Panc1 (cell line): ENCODE results near the gene SLC12A5. TPM values are rescaled to one million over a fixed set of nuclear protein-coding genes. Genes with fewer than 3 reads are reported as not detected.
"Not testable (repeated sequence)": the region's sequence is repeated elsewhere in the genome, so short reads cannot be mapped to it uniquely, and the experiment has no call there.

Experiments
- ATAC-seq: fragments of 200-7000 bp; cut with Tn5 transposase; 2 replicates; pipeline ENCODE4 v1.9.1; 2020; ENCODE audit warnings: mild to moderate bottlenecking, moderate library complexity
- BruUV-seq: library from RNA; stranded (reverse); fragments of 400-500 nt; replicated peaks from 2 replicates; lab custom pipeline; 2021; lab: Mats Ljungman, UMichigan
- CTCF ChIA-PET: fragments of 300-600 bp; sonication (Branson Sonifier 250); formaldehyde crosslinking; loops from one replicate; lab custom pipeline; 2022; ENCODE audit warnings: antibody characterized with exemption; lab: Charles Lee
- POLR2A ChIA-PET: fragments of 300-600 bp; sonication (Branson Sonifier 250); formaldehyde crosslinking; loops from one replicate; lab custom pipeline; 2022; ENCODE audit warnings: antibody characterized with exemption; lab: Charles Lee
- DNase-seq: peaks from one replicate; pipeline ENCODE4 v3.0.0-alpha.2; 2010; ENCODE audit warnings: low read depth, low spot score
- H3K27ac ChIP-seq: 2 replicates; pipeline ENCODE4 v1.5.1; 2011; ENCODE audit warnings: mild to moderate bottlenecking, low read length, inconsistent platforms
- H3K27me3 ChIP-seq: fragments of 200-500 bp; sonication (Bioruptor generic); 2 replicates; pipeline ENCODE4 v1.6.0; 2014; ENCODE audit warnings: low read length, inconsistent platforms; ENCODE audit not compliant: control insufficient read depth, insufficient read depth
- H3K36me3 ChIP-seq: fragments of 200-500 bp; sonication (Bioruptor generic); 2 replicates; pipeline ENCODE4 v1.5.1; 2014; ENCODE audit warnings: inconsistent platforms, mild to moderate bottlenecking, low read length, moderate library complexity; ENCODE audit not compliant: control insufficient read depth, insufficient read depth
- H3K4me1 ChIP-seq: 2 replicates; pipeline ENCODE4 v1.5.1; 2011; ENCODE audit warnings: inconsistent platforms, mild to moderate bottlenecking, low read length, moderate library complexity; ENCODE audit not compliant: control insufficient read depth, insufficient read depth
- H3K4me3 ChIP-seq, 2 experiments: 2 replicates each; pipeline ENCODE4 v1.5.1; 2011 to 2012; ENCODE audit warnings: low read depth in 2 of 2, low read length in 2 of 2, mild to moderate bottlenecking in 2 of 2, inconsistent platforms in 1 of 2, moderate library complexity in 1 of 2
- H3K9me3 ChIP-seq: fragments of 200-500 bp; sonication (Bioruptor generic); 2 replicates; pipeline ENCODE4 v1.5.1; 2014; ENCODE audit warnings: low read depth, mild to moderate bottlenecking, inconsistent platforms, low read length, moderate library complexity; ENCODE audit not compliant: control insufficient read depth, insufficient read depth
- CTCF ChIP-seq: fragments of 450-650 bp; IDR thresholded peaks from 2 replicates; pipeline ENCODE4 v1.5.1; 2017; ENCODE audit warnings: mild to moderate bottlenecking
- POLR2AphosphoS5 ChIP-seq: IDR thresholded peaks from 2 replicates; pipeline ENCODE4 v1.6.1; 2012; ENCODE audit warnings: mild to moderate bottlenecking, low read depth, low read length, moderate library complexity
- REST ChIP-seq, 2 experiments: IDR thresholded peaks; 2 replicates each; pipeline ENCODE4 v1.6.1; 2011 to 2012; ENCODE audit warnings: low read depth in 2 of 2, control low read depth in 1 of 2, low read length in 1 of 2, mild to moderate bottlenecking in 1 of 2, moderate library complexity in 1 of 2; ENCODE audit not compliant: insufficient read depth in 1 of 2
- SIN3A ChIP-seq: IDR thresholded peaks from 2 replicates; pipeline ENCODE4 v1.6.1; 2012; ENCODE audit warnings: low read depth, mild to moderate bottlenecking, low read length, moderate library complexity, borderline replicate concordance; ENCODE audit not compliant: insufficient read depth
- TCF7L2 ChIP-seq: IDR thresholded peaks from 2 replicates; pipeline ENCODE4 v1.6.1; 2011; ENCODE audit warnings: mild to moderate bottlenecking, low read depth, low read length, inconsistent platforms
- in situ Hi-C: cut with HindIII; loops from 2 replicates; pipeline ENCODE4 v1.10.0; 2016; ENCODE audit warnings: low sequenced_read_pairs, low pct_unique_long_range_greater_than_20kb
- intact Hi-C: fragments of 100-400 bp; cut with micrococcal nuclease; formaldehyde crosslinking; loops from one replicate; pipeline ENCODE4 v1.10.0; 2022; ENCODE audit not compliant: unreplicated experiment
- total RNA-seq: library from RNA; stranded (reverse); gene quantifications from one replicate; pipeline ENCODE4 v1.2.1, GENCODE V29; 2021; ENCODE audit not compliant: unreplicated experiment

SLC12A5 gene
- total RNA-seq, 1 experiment from 2014 or later: 11.8 TPM

GRCh38 chr20:46089417-46090388, 60.7 kb downstream of the SLC12A5 start, which contains the start of gene NCOA5:
Gene NCOA5 (minus strand): TSS chr20:46089962. CDS start chr20:46079424, 10,538 bp downstream.
- in situ Hi-C loops (no loop called here), intact Hi-C loops (loop anchor here (2.0 kb wide), 1 partner anchor 67 kb away; no protein-coding TSS in a partner anchor)
- Histone ChIP-seq H3K27ac (peak within 1 kb of the TSS; percentile 86), H3K4me3 (peak within 1 kb of the TSS; percentile 84 to 92), H3K4me1 (peaks cover 42% of the 10 kb centered on the region), H3K9me3 (no peaks in the 10 kb centered on the region), H3K36me3 (peaks cover 5% of the 10 kb centered on the region; the same call in 1 of the 2 replicates), H3K27me3 (no peaks in the 10 kb centered on the region)
- no TSS peak for BruUV-seq
- ATAC-seq: peak; percentile 96
- DNase-seq: peak; percentile 60
- ChIA-PET POLR2A (no interaction called here), CTCF (interaction anchor here (0.8 to 2.1 kb wide), 2 partner anchors 9 to 67 kb away, joined by 3 to 7 read pairs; no protein-coding TSS in a partner anchor)
- no peak; the same call in 1 of the 2 replicates for TF ChIP-seq TCF7L2
- TF ChIP-seq CTCF: peak; percentile 66
- TF ChIP-seq POLR2AphosphoS5: peak; percentile 91
- peak; percentile 57; the same call in 1 of the 2 replicates for TF ChIP-seq SIN3A
- peak in 1 of 2 experiments; percentile 66; a peak in 1 of 4 replicates for TF ChIP-seq REST (IDR thresholded peaks at IDR 0.05; ENCODE audit: insufficient read depth in 1 of 2, low read depth in 2 of 2, low read length in 1 of 2)

GRCh38 chr20:46091622-46092535, 62.9 kb downstream of the SLC12A5 start:
- in situ Hi-C loops, H3K27ac ChIP-seq: not testable (repeated sequence)
- POLR2A ChIA-PET: interaction anchor here (0.6 kb wide), 1 partner anchor 93 kb away, joined by 3 read pairs; no protein-coding TSS in a partner anchor

More at GRCh38 chr20:46091622-46092535, 62.9 kb downstream of the SLC12A5 start:
- H3K27me3 ChIP-seq, H3K4me3 ChIP-seq, intact Hi-C loops, H3K9me3 ChIP-seq, CTCF ChIA-PET, DNase-seq, H3K36me3 ChIP-seq, ATAC-seq, BruUV-seq: not testable (repeated sequence)
- H3K4me1 ChIP-seq: peaks cover 21% of the 10 kb centered on the region
